ENCODE data around the gene IL18RAP.

GRCh38 chr2:102417946-102418345 is 5.0 kb upstream of the IL18RAP start:
- TF ChIP-seq CTCF (IDR thresholded peaks at IDR 0.05; ENCODE audit: poor library complexity, severe bottlenecking) (no peak), EZH2 (IDR thresholded peaks at IDR 0.05; ENCODE audit: borderline replicate concordance, insufficient read depth, low read length, poor library complexity, severe bottlenecking) (no peak), SMC3 (conservative IDR thresholded peaks at IDR 0.05; ENCODE audit: poor library complexity) (no peak)

All from neural cell (in vitro differentiated cells).